ENCODE results near the gene RGS3. TPM values are rescaled to one million over a fixed set of nuclear protein-coding genes. Genes with fewer than 3 reads are reported as not detected.

Gene RGS3
- total RNA-seq, 1 donor from 2014 or later = 29.9 TPM

DNA sequence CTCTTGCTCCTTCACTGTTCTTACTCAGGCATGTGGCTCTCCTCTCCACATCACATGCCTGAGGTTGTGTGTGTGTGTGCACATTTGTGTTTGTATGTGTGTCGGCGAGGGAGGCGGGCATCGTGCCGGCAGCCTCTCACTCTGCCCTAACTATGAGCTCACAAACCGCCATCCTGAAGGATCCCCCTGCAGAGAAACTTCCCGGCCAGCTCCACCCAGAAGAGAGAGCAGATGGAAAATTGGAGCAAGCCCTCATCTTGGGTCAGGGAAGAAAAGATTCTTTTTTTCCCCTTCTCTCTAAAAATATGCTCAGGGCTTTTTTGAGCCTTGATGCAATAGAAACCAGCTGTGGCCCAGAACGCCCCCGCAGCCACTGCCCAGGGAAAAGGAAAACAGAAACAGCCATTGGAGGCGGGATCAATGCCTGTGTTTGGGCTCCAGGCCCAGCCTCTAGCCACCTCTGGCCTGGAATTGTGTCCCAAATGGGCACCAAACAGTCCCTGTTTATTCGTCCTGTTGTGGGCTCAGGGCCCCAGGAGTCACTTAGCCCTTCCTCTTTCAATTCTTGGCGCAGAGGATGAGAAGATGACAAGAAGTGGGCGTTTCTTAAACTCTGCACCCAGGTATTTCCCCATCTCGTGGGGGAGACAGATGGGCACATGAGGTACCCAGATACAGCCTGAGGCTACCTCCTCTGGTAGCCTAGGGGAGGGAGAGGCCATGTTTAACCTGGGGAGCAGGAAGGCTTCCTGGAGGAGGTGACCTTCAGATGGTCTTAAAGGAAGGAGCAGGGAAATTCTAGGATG lies 151.5 kb downstream of the RGS3 start:
- TF ChIP-seq, protein P1, sequence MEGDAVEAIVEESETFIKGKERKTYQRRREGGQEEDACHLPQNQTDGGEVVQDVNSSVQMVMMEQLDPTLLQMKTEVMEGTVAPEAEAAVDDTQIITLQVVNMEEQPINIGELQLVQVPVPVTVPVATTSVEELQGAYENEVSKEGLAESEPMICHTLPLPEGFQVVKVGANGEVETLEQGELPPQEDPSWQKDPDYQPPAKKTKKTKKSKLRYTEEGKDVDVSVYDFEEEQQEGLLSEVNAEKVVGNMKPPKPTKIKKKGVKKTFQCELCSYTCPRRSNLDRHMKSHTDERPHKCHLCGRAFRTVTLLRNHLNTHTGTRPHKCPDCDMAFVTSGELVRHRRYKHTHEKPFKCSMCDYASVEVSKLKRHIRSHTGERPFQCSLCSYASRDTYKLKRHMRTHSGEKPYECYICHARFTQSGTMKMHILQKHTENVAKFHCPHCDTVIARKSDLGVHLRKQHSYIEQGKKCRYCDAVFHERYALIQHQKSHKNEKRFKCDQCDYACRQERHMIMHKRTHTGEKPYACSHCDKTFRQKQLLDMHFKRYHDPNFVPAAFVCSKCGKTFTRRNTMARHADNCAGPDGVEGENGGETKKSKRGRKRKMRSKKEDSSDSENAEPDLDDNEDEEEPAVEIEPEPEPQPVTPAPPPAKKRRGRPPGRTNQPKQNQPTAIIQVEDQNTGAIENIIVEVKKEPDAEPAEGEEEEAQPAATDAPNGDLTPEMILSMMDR (conservative IDR thresholded peaks at IDR 0.05) = no peak
- Mint-ChIP-seq H3K36me3 (no peaks in the 10 kb centered on the region), H3K4me3 (no peak overlapping the region), H3K9me3 (no peaks in the 10 kb centered on the region), H3K4me1 (ENCODE audit: unreplicated experiment) (peaks cover 48% of the 10 kb centered on the region), H3K27me3 (no peaks in the 10 kb centered on the region), H3K27ac (peak overlapping the region; percentile 82)
- no peak for DNase-seq (ENCODE audit: extremely low spot score, unreplicated experiment)

DNA sequence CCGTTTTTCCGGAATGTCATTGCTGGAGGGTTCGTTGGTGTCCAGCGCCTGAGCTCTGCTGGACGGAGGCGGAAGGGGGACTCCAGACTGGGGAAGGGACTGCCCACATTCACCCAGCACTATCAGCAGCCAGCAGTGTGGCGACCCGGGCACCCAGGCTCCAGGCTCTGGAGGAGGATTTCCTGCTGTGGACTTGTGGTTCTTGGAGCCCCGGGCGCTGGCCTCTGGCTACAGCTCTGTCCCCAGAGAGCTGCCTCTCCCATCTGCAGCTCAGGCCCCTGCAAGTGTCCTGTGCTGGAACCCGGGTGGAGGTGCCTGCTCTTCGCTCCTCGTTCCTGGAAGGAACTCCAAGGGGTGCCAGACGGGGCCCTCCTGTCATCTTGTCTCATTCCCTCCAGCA lies 152.6 kb downstream of the RGS3 start:
- Mint-ChIP-seq H3K27me3 (no peaks in the 10 kb centered on the region), H3K9me3 (no peaks in the 10 kb centered on the region), H3K27ac (no peak overlapping the region), H3K36me3 (no peaks in the 10 kb centered on the region), H3K4me1 (ENCODE audit: unreplicated experiment) (peaks cover 49% of the 10 kb centered on the region), H3K4me3 (no peak overlapping the region)
- TF ChIP-seq, protein P1 (conservative IDR thresholded peaks at IDR 0.05) = no peak
- no peak for DNase-seq (ENCODE audit: extremely low spot score, unreplicated experiment)

DNA sequence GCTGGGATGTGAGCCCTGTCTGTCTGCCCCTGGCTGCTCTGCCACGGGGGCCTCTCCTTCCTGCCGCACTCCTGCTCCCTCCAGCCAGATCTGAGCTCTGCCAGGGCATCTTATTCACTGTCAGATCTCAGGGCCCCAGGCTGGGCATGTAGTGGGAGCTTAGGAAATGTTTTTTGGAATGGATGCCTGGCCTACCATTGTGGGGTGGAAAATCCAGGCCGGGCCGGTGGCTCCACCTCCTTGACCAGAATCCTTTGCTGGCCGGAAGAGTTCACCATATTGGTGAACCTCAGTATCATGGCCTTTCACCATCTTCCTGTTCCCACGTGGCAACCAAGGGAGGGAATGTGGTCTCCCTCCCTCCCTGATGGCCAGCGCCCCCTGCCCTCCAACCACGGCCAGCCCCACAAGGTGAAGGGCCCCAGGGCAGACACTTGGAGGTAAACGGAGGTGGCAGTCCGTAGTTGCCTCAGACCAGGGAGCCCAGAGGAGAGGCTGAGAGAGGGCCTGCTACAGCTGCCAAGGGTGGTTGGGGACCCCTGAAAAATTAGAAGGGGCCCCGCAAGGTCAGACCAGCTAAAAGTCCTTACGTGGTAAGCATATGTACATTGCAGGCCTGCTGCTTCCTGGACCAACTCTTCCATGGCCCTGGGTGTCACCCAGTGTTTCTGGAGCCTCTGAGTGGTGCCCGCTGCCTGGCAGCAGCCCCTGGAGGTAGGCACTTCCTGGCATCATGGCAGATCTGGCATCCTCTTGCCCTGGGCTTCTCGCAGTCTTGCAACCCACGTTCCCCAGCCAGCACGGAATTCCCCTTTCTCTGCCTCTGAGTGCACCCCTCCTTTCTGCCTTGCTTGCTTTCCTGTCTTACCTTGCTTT lies 153.3 kb downstream of the RGS3 start:
- peaks cover 57% of the 10 kb centered on the region for H3K4me1 Mint-ChIP-seq (ENCODE audit: unreplicated experiment)
- no peak overlapping the region for H3K4me3 Mint-ChIP-seq
- no peaks in the 10 kb centered on the region for H3K27me3 Mint-ChIP-seq
- H3K9me3 Mint-ChIP-seq = no peaks in the 10 kb centered on the region
- H3K36me3 Mint-ChIP-seq = no peaks in the 10 kb centered on the region
- no peak for DNase-seq (ENCODE audit: extremely low spot score, unreplicated experiment)
- TF ChIP-seq, protein P1 (conservative IDR thresholded peaks at IDR 0.05) = no peak
- no peak overlapping the region for H3K27ac Mint-ChIP-seq

DNA sequence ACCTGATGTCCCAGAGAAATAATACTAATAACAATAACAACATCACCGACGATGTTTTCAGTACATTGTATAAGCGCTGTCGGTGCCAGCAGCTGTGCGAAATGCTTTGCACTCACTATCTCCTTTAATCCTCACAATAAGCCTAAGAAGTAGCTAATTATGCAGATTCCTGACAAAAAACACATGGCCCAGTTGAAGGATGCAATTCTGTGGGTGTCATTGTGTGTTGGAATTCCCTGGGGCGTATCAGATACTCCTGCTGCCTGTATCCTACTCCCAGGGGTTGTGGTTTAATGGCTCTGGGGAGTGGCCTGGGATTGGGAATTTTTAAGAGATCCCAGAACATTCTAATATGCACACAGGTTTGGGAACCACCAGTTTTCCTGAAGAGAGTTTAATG lies 154.0 kb downstream of the RGS3 start:
- Mint-ChIP-seq H3K36me3 (no peaks in the 10 kb centered on the region), H3K4me1 (ENCODE audit: unreplicated experiment) (peaks cover 64% of the 10 kb centered on the region), H3K27ac (no peak overlapping the region), H3K4me3 (no peak overlapping the region), H3K27me3 (no peaks in the 10 kb centered on the region), H3K9me3 (no peaks in the 10 kb centered on the region)
- TF ChIP-seq, protein P1 (conservative IDR thresholded peaks at IDR 0.05) = no peak
- DNase-seq (ENCODE audit: extremely low spot score, unreplicated experiment) = no peak

DNA sequence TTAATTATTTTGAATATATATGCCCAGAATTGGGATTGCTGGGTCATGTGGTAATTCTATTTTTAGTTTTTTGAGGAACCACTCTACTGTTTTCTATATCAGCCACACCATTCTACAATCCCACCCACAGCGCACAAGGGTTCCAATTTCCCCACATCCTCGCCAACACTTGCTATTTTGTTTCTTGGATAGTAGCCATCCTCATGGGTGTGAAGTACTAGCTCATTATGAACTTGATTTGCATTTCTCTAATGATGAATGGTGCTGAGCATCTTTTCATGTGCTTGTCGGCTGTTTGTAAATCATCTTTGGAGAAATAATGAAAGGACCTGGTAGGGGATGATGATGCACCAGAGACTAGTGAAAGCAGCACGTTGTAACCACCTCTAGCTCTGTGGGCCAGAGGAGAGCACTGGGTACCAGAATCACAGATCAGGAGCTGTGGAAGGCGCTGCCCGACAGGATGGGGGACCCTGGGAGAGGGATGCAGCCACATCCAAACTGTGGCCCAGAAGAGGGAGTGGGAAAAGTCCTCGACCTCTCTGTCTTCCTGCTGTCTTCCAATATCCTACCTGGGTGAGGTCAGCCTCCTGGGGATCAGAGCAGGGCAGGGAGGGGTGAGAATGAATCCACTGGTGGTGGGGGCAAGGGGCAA lies 155.4 kb downstream of the RGS3 start:
- TF ChIP-seq, protein P1 (conservative IDR thresholded peaks at IDR 0.05) = no peak
- H3K27me3 Mint-ChIP-seq = no peaks in the 10 kb centered on the region
- no peaks in the 10 kb centered on the region for H3K36me3 Mint-ChIP-seq
- H3K9me3 Mint-ChIP-seq = no peaks in the 10 kb centered on the region
- DNase-seq (ENCODE audit: extremely low spot score, unreplicated experiment) = no peak
- H3K4me3 Mint-ChIP-seq = no peak overlapping the region
- peak overlapping the region; percentile 45 for H3K27ac Mint-ChIP-seq
- H3K4me1 Mint-ChIP-seq (ENCODE audit: unreplicated experiment) = peaks cover 74% of the 10 kb centered on the region
